IPS-NIHi11 (cell line): ENCODE measurements around the gene SLC52A1.
"Not testable (repeated sequence)": the region's sequence is repeated elsewhere in the genome, so short reads cannot be mapped to it uniquely, and the experiment has no call there.

ENCODE experiments used
- DNase-seq: peaks from one replicate; pipeline ENCODE4 v3.0.0; 2012; ENCODE audit warnings: mixed read lengths, low spot score

SLC52A1 gene

GRCh38 chr17:5035315-5035714 is at the start of gene SLC52A1:
SLC52A1 (minus strand) TSS chr17:5035426; CDS start chr17:5034606, 820 bp downstream.
- peak; percentile 70 for DNase-seq

- no peak for DNase-seq
Observed at GRCh38 chr17:5080591-5080990, 45.4 kb upstream of the SLC52A1 start.

- peak; percentile 75 for DNase-seq
Observed at GRCh38 chr17:5078106-5079028, 43.1 kb upstream of the SLC52A1 start, which contains the start of gene ZFP3. ZFP3 (plus strand) TSS chr17:5078467; CDS start chr17:5091505, 13,038 bp downstream.

- no peak for DNase-seq
Observed at GRCh38 chr17:5077781-5078105, 42.5 kb upstream of the SLC52A1 start.

GRCh38 chr17:5077275-5077674 is 42.0 kb upstream of the SLC52A1 start:
- not testable (repeated sequence) for DNase-seq

- DNase-seq = not testable (repeated sequence)
Observed at GRCh38 chr17:5075472-5075871, 40.2 kb upstream of the SLC52A1 start.

- no peak for DNase-seq
Observed at GRCh38 chr17:5069724-5070123, 34.5 kb upstream of the SLC52A1 start.

GRCh38 chr17:5068236-5068635 is 33.0 kb upstream of the SLC52A1 start:
- no peak for DNase-seq

- no peak for DNase-seq
Observed at GRCh38 chr17:5065227-5065744, 30.1 kb upstream of the SLC52A1 start.

- DNase-seq = peak; percentile 28
Observed at GRCh38 chr17:5055543-5055942, 20.3 kb upstream of the SLC52A1 start.

- DNase-seq = no peak
Observed at GRCh38 chr17:5050278-5050677, 15.1 kb upstream of the SLC52A1 start.

- DNase-seq = no peak
Observed at GRCh38 chr17:5049314-5049841, 14.2 kb upstream of the SLC52A1 start.

- DNase-seq = no peak
Observed at GRCh38 chr17:5047446-5047845, 12.2 kb upstream of the SLC52A1 start.

GRCh38 chr17:5045496-5045895 is 10.3 kb upstream of the SLC52A1 start:
- DNase-seq = no peak

- DNase-seq = no peak
Observed at GRCh38 chr17:5044630-5045029, 9.4 kb upstream of the SLC52A1 start.

- DNase-seq = peak; percentile 55
Observed at GRCh38 chr17:5043524-5043923, 8.3 kb upstream of the SLC52A1 start.

- no peak for DNase-seq
Observed at GRCh38 chr17:5042157-5043022, 7.2 kb upstream of the SLC52A1 start.

- no peak for DNase-seq
Observed at GRCh38 chr17:5034651-5035050, 575 bp downstream of the SLC52A1 start.

GRCh38 chr17:5034063-5034462 is 1.2 kb downstream of the SLC52A1 start:
- no peak for DNase-seq

- DNase-seq = no peak
Observed at GRCh38 chr17:5033352-5034015, 1.7 kb downstream of the SLC52A1 start.

- no peak for DNase-seq
Observed at GRCh38 chr17:5032865-5033264, 2.4 kb downstream of the SLC52A1 start.
